HG03460 (cell line): ENCODE measurements around the gene ADGRA1.
"Not testable (repeated sequence)": the region's sequence is repeated elsewhere in the genome, so short reads cannot be mapped to it uniquely, and the experiment has no call there.

Experiments used
- ATAC-seq: cut with Tn5 transposase; IDR thresholded peaks from one replicate; pipeline ENCODE4 v1.9.1; 2021; ENCODE audit not compliant: unreplicated experiment

The ADGRA1 gene

DNA sequence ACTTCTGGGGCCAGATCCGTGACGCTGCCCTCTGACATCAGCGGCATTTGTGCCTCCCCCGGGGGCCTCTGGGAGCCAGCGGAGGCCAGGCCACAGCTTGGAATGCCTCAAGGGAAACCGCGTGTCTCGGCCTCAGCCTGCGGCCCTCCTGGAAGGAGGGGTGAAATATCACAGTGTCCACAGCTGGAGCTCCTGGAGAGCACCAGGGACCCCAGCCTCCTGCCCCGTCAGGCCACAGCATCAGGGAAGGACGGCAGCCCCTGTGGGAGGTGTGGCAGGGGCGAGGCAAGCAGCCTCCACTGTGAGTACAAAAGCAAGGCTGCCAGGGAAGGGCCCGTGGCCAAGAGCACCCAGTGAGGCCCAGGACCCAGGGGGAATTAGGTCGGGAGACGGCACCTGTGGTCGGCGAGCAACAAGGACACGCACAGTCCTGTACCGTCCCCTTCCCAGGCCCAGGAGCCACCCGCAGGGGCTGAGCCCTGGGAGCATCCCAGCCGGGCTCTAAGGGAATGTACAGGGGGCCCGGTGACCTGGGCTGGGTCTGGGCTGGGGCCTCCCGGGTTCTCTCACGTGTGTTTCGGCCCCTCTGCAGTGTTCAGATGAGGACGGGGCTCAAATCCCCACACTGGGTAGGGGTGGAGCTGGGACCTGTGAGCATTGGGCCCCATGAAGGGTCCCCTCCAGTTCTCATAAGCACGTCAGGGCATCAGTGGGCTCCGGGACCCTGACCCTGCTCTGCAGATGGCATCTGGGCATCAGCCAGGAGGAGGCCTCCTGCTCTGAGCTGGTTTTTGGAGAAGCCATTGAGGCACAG is 53.6 kb downstream of the ADGRA1 start:
- no peak for ATAC-seq

DNA sequence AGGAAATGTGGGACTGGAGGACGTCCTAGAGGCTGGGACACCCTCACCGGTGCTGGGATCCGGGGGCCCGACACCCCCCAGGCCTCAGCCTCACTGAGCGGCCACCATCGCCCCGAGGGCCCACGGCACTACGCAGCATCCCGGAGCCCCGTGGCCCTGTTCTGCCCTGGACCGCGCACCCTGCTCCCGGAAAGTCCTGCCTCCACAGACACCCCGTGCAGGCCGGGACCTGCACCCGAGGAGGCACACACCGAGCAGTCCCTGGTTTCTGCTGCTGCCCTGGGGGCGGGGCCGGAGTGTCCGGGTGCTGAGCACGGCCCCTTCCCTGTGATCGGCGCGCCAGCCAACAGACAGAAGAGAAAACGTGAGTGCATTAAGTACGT is 54.2 kb downstream of the ADGRA1 start:
- ATAC-seq: no peak

DNA sequence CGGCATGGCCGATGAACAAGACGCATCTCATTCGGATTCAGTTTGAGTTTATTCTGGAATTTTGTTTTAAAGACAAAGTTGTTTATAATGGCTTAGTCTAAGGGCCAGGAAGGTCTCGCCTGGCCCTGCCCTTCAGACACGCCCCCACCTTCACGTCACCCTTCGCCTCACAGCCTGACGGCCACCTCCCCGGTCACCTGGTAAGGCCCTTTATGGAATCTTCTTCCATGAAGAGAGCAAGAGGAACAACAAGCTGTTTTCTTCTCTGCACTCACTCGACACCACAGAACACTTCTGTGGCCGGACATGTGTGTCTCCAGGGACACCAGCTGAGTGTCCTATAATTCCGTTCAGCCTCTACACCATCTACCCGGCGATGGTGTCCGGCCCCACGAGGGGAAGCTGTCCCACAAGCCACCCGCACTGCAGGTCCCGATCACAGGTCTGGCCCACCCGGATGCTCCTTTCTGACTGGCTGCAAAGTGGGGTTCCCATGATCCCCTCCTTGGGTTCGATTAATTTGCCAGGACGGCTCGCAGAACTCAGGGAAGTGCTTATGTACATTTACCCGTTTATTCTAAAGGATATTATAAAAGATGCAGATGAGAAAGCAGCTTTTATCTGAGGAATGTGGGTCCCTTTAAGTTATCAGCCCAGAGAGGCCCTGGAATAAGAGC is 54.9 kb downstream of the ADGRA1 start:
- no peak for ATAC-seq

DNA sequence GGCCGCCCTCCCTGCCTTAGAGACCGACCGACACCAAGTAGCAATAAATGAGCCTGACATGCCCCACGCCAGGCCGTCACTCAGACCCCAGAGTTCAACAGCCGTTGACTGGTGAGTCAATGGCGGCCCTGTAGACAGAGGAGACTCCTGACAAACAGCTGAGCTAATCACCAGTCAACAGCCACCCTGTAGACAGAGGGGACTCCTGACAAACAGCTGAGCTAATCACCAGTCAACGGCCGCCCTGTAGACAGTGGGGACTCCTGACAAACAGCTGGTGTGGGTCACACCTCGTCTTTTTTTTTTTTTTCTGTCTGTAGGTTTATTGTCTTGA is 55.4 kb downstream of the ADGRA1 start:
- ATAC-seq: no peak

DNA sequence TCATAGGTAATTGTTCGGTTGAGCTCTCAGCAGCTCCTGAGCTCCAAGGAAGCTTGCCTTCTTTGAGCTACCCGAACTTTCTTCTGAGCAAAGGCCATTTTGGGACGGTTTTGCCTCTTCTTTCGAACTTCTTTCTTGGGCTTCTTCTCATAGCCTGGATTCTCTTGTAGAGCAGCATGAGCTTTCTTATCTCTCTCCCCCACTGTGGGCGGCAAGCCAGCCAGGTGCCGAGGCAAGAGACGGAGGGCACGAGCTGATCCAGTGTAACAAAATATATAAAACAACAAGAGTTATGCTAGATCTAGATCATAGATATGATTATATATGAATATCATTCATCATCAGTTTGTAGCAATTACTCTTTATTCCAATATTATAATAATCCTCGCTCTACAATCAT is 55.8 kb downstream of the ADGRA1 start:
- no peak for ATAC-seq

DNA sequence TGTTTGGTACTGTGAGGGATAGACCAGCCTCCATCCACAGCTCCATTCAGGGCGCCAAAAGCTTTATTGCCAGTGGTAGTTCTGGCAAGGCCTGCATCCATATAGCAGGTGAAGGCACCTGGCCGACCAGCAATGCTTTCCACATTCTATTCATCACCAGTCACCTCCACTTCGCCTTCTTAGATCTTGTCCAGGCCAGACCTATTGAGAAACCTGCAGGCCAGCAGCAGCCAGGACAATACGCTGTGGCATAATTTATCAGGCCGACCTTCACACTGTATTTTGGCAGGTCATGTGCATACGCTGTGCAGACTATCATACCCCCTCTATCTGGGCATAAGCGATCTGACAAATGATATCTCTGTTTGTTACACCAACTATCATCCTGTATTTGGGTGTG is 57.0 kb downstream of the ADGRA1 start:
- ATAC-seq: no peak

DNA sequence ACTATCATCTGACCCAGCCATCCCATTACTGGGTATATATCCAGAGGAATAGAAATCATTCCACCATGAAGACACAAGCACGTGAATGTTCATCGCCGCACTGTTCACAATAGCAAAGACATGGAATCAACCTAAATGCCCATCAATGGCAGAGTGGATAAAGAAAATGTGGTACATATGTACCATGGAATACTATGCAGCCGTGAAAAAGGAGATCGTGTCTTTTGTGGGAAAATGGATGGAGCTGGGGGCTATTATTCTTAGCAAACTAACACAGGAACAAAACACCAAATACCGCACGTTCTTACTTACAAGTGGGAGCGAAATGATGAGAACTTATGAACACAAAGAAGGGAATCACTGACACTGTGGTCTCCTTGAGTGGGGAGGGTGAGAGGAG is 62.5 kb downstream of the ADGRA1 start:
- ATAC-seq: no peak

DNA sequence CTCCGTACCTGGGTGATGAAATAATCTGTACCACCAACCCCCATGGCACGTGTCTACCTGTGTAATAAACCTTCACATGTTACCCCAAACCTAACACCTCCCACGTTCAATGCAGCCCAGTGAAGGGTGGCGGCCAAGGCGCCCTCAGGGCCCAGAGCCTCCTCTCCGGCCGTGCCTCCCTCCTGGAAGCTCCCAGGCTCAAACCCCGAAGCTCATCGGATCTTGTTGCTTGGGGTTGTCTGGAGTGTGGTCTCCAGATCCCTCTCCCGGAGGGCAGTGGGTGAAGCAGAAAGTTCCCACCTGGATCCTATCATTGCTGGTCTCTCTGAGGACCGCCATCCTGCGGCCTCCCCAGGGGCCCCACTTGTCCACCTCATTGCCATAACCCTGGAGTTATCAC is 62.9 kb downstream of the ADGRA1 start:
- no peak for ATAC-seq

DNA sequence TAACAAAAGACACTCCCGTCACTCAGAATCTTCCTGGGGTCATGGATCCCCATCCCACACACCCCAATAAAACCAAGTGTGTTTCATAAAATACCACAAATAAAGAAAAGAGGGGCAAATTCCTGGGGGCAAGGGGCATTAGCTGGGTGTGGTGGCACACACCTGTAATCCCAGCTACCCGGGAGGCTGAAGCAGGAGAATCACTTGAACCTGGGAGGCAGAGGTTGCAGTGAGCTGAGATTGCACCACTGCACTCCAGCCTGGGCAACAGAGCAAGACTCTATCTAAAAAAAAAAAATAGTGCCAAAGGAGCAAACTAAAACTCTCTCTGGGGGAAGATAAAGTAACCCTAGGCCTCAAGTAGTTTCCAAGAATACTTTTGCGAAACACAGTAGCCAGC is 63.3 kb downstream of the ADGRA1 start:
- not testable (repeated sequence) for ATAC-seq

DNA sequence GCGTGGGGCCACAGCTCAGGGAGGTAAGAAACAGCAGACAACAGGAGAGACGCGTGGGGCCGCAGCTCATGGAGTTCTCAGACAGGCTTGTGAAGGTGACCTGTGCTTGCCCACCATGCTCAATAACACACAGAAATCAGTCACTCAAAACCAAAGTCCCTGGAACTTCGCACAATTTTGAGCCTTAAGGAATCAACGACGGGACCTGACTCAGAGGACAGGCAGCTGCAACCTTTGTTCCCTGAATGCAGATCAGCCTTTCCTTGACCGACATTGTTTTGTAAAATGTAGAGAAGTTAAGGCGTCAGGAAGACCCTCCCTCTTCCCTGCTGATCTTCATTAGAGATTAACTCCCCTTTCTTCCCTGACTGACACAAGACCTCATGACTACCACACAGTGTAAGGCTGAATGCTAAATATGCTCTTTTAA is 63.8 kb downstream of the ADGRA1 start:
- ATAC-seq: no peak

DNA sequence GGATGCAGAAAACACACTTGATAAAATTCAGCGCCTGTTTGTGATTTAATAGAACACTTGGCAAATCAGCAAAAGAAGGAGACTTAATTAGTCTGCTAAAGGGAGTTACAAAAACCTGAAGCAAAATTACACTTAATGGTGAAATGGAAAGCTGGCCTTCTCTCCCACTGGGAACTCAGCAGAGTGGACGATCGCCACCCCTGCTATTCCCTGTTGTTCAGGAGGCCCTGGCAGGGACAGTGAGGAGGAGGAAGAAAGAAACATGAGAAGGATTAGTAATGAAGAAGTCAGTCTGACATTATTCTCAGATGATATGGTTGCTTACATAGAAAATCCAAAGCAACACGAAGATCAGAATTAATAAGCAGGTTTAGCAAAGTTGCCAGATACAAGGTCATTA is 66.7 kb downstream of the ADGRA1 start:
- no peak for ATAC-seq

DNA sequence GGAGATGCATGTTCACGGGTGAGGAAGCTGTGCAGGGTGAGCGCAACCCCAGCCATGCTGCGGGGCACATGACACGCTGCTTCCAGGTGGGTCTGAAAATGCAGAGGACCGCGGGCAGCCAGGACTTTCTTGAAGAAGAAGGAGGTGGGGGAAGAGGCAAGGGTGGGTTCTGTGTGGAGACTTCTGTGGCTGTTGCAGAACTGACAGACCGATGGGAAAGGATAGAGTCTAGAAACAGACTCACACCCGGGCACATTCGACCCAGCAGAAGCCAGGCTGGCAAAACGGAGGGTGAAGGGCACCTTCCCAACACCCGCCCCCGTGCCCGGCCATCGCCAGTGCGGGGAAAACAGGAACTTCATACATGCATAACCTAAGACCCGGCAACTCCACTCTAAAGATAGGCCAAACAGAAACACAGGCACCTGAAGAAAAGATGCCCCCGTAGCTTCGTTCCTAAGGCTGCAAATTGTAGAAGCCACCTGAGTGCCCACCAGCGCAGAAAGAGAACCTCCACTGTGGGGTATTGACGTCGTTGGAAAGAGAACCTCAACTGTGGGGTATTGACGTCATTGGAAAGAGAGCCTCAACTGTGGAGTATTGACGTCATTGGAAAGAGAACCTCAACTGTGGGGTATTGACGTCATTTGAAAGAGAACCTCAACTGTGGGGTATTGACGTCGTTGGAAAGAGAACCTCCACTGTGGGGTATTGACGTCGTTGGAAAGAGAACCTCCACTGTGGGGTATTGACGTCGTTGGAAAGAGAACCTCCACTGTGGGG is 67.5 kb downstream of the ADGRA1 start:
- ATAC-seq: no peak

DNA sequence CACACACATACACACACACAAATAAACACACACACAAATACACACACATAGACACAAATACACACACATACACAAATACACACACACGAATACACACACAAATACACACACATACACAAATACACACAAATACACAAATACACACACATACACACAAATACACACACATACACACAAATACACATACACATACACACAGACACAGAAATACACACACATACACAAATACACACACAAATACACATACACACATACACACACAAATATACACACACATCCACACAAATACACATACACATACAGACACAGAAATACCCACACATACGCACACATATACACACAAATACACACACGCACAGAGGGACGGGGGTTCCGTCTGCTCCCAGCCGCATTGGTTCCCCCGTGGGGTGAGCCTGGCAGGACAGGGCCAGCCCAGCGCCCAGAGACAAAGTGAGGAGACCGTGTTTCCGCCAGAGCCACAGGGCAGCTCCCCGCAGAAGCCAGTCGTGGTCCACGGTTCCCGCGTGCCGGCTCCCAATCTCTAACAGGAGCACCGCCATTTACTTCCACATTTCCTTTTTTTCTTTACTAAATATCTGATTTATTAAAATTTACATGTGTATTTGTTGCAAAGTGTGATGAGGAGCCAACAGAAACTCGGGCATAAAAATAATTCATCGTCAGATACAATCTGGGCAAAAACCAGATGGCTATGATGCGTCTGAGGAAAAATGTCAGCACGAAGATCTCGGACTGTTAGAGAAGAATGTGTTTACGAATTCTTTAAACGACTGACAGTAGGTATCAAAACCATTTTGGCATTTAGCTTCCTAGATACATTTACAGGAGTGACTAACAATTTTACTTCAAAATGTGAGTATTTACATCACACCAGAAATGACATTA is 69.2 kb downstream of the ADGRA1 start:
- no peak for ATAC-seq

DNA sequence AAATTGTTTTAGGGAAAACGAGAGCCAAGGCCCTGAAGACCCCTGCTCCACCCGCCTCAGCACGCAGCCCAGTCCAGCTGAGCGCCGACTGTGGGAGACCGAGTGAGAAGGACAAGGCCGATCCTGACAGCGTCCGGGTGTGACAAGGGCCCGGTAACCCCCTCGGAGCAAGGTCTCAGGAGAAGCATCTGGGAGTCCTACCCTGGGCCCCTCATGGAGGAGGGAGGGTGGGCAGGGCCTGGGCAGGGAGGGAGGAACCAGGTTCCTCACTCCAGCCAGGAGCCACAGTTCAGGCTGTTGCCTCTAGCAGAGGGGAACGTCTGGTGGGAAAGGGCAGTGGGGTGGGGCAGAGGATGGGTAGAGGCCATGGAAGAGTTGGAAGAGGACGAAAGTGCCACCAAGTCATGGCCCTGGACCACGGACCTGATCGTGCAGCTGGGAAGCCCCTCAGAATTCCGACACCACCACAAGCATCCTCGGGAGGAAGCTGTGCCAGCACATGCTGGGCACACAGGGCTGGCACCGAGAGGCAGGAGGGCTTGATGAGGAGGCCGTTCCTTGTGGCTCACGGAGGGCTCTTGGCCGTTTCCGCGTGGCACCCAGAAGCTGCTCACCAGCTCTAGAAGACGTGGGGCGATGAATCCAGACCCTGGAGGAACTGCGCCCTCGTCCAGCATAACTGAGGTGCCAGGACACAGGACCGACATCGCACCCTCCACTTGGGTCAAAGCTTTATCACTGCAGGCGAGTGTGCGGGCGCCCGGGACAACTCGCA is 70.1 kb downstream of the ADGRA1 start:
- no peak for ATAC-seq

DNA sequence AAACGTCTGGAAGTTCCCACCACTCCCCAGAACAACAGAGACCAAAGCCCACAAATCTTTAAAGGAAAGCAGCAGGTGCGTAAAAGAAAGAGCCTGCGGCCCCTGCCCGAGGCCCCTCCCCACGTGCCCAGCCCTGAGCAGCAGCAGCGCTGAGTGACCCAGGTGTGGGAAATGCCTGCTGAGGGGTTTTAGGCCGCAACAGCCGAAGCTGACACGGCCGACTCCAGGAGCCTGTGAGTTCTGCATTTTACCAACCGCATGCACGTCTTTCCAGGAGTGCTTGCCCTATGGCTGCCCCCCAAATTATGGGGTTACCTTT is 70.7 kb downstream of the ADGRA1 start:
- no peak for ATAC-seq

DNA sequence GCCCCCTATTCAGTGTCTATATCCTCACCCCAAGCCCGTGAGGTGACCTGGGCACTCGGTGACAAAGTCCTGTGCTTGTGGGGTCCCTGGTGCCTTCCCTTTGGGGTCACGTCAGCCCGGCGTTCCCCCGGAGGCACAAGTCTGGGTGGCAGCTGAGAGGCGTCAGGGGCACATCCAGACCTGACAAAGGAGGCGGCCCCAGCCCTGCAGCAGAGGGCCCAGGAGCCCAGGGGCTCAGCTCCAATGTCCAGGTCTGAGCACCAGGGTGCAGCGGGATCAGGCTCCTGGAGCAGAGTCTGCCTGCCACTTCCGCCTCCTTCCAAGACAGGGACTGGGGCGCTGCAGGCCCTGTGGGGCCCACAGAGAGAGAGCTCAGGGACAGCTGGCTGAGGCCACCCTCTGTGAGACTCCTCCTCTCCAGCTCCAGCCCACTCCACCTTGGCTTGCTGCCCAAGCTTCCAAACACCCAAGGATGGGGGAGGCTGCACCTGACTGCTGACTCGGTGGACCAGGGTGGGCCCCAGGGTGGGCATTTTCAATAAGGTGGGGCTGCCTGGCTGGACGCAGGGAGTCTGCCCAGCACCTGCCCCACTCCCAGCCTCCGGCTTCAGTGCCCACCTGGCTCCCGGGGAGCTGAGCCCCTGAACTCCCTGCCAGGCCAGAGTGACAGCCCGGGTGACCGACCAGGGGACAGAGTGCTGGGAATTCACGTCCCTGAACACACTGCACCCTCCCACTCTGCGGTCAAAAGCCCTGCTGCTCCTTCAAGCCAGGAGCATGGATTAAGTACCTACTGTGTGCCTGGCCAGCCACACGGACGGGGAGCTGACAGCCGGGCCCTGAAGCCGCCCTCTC is 71.3 kb downstream of the ADGRA1 start:
- no peak for ATAC-seq

DNA sequence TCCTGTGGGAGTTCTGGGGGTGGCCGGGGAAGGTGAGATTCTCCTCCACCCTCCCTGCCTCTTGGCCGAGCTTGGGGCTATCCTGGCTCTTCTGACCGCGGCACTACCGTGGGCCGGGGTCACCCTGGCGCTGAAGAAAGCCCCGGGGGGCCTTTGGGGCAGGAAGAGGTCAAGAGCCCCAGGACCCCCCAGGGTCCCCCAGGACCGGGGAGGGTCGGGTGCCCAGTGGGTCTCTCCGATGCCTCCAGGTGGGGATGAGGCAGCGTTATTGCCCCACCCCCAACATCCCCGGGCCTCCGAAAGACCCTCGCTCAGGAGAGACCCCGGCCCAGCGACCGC is 71.9 kb downstream of the ADGRA1 start:
- no peak for ATAC-seq

DNA sequence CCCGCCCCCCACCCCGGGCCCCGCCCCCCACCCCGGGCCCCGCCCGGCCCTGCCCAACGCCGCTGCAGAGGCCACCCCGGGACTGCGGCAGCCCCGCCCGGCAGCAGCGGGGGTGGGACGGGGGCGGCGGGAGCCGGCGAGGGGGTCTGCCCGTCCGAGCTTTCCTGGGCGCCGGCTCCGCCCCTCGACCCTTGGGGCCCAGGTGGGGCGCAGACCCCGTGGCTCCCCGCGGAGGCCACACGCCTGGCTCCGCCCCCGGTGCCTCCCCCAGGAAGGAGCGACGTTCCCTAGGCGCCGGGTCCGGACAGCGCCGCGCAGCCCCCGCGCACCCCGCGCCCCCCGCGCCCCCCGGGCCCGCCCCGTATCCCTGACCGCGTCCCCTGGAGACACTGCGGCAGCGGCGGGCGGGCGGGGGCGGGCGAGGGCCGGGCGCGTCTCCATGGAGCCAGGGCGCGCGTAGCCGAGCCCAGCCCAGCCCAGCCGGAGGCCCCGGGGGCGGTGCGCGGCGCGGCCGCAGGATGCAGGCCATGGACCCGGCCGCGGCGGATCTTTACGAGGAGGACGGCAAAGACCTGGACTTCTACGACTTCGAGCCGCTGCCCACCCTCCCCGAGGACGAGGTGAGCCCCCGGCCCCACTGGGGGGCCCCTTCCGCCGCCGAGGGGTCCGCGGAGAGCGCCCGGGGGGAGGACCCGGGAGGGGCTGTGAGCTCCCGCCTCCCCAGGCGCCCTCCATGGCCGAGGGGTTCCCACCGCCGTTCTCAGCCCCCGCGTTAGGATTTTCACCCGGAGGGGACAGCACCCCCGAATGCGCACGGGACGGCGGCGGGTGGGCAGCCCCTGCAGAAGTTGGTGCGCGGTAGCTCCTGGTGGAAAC is 72.5 kb downstream of the ADGRA1 start, which contains the start of gene KNDC1:
Gene KNDC1 (plus strand): TSS at position 270 of the 876 bp plus-strand sequence. CDS start 249 bp downstream, at position 519.
- no peak for ATAC-seq
